Measurements from ENCODE around the gene RAD23B.

The RAD23B gene

DNA sequence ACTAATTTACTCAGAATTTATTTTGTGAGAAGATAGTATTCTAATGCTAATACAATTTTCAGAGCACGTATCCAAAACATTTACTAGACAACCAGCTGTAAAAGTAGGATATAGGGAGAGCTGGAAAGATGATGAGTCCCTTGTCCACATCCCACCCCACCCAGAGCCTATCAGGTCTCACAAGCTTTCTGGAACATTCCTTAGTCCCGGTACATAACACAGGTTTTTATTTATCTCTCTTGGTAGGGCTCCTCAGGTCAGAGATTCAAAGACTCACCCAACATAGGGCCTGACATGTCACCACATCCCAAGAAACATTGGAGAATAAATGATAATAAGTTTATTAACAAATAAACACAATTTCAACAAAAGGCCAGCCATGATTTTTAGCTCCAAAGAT is 13.8 kb upstream of the RAD23B start:
- no peak for DNase-seq (ENCODE audit: low spot score)

DNA sequence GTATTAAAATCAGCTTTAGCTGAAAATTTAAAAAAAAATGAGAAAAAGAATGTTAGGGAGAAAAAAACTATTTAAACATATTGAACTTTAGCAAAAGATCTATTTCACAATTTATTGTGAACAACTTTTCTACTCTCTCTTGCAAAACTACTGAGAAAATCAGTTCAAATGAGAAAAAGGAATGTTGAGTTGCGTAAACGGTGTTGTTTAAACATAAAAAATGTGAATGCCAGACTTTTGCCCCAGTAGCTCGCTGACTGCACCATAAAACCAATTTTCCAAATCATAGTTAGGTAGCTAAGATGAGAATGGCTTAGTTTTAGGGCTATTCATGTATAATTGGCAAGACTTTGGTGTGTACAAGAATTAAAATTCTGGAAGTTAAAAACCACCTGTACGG is 13.4 kb upstream of the RAD23B start:
- no peak for DNase-seq (ENCODE audit: low spot score)

DNA sequence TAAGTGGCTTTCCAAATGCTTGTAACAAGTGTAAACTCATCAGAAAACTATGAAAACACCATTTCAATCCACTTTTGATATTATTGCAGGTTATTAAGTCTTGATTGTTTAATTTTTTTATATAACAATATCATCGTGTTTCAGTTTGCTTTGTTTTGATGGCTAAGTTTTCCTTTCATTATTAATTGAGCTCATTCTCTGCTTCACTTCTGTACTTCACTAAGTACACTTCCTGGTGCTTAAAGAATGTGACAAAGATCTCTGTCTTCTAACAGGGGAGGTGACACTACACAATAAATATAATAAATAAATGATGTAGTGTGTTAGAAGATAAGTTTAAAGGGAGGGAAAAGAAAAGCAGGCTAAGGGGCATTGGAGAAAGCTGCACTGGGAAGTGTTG is 13.0 kb upstream of the RAD23B start:
- no peak for DNase-seq (ENCODE audit: low spot score)

- DNase-seq (ENCODE audit: low spot score) = no peak
Observed at GRCh38 chr9:107270580-107270979, 12.5 kb upstream of the RAD23B start.

DNA sequence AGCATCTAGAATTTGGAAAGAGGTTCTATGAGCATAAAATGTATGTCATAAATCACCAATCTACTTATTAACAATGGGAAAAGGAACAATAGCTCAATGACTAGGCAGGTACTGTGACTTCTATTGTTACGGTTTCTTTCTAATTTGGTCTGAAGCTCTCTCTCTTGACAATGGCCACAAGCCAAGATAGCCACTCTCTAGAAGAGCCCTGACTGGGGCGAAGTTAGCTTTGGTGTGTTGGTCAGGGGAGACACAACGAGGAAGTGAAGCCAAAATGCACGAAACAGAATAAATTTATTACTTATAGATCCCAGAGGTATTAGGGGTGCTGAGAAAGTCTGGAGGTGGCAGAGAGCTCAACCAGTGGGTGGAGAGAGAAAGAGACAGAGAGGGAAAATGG is 9.4 kb upstream of the RAD23B start:
- no peak for DNase-seq (ENCODE audit: low spot score)

DNA sequence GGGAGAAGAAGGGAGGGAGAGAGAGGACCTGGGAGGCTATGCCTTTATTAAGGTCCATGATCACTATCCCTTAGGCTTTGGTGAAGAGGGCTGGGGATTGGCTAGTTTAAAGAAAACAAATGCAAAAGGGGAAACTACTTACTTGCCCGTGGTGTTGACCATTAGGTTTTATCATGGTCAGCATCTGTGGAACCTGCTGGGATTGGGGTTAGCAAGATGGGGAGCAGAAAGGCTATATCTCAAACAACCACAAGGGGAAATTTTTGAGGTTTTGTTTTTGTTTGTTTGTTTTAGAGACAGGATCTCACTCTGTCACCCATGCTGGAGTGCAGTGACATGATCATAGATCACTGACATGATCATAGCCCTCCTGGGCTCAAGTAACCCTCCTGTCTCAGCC is 9.0 kb upstream of the RAD23B start:
- no peak for DNase-seq (ENCODE audit: low spot score)

DNA sequence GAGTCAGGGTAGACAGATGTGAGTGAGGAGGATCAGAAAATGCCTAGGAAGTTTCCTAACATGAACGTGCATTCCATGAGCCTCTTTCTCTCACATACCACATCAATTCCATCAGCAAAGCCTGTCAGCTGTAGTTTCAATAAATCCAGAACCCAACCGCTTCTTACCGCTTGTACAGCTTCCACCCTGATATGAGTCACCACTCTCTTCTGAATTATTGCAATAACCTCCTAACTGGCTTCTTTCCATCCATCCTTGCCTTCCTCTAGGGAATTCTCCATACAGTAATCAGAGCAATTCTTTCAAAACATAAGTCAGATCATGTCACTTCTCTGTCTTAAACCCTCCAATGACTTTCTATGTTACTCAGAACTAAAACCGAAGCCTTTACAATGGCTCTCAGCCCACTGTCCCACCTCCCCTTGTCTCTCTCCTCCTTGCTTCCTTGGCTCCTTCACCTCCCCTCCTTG is 8.1 kb upstream of the RAD23B start:
- peak; percentile 75 for DNase-seq (ENCODE audit: low spot score)

GRCh38 chr9:107275530-107275929 is 7.5 kb upstream of the RAD23B start:
- no peak for DNase-seq (ENCODE audit: low spot score)

DNA sequence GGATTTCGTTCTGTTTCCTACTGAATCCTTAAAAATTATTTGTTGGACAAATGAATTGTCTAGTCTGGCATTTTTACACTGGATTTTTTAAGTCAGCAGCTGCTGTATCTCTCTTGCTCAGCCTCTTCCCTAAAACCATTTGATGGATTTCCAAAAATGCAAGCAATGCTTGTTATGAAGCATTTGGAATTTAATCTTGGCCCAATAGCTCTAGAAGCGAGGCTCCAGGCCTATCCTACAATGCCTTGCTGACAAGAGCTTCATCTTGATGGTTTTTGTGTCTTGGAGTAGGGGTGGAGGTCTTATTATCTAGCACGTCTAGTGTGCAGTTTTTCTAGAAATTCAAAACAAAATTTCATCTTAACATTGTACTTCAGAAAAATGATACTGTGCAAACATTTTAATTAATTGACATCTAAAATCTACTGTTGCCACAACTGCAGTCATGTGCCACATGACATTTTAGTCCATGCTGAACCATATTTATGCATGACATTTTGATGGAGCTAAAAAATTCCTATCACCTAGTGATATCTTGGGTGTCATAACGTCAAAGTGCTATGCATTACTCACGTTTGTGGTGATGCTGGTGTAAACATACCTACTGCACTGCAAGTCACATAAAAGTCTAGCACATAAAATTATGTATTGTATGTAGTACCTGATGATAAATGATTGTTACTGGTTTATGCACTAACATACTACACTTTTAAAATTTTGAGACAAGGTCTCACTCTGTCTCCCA is 5.9 kb upstream of the RAD23B start:
- peak; percentile 40 for DNase-seq (ENCODE audit: low spot score)

- DNase-seq (ENCODE audit: low spot score) = no peak
Observed at GRCh38 chr9:107277801-107278200, 5.3 kb upstream of the RAD23B start.

DNA sequence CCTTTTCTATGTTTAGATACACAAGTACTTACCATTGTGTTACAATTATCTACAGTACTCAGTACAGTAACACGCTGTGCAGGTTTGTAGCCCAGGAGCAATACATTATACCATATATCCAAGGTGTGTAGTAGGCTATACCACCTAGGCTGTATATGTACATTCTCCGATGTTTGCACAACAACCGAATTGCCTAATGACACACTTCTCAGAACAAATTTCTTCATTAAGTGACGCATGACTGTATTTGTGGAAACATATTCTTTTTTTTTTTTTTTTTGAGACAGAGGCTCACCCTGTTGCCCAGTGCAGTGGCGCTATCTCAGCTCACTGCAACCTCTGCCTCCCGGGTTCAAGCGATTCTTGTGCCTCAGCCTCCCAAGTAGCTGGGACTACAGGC is 4.0 kb upstream of the RAD23B start:
- no peak for DNase-seq (ENCODE audit: low spot score)

GRCh38 chr9:107280543-107280942 is 2.5 kb upstream of the RAD23B start:
- no peak for DNase-seq (ENCODE audit: low spot score)

- no peak for DNase-seq (ENCODE audit: low spot score)
Observed at GRCh38 chr9:107281184-107281583, 1.9 kb upstream of the RAD23B start.

- DNase-seq (ENCODE audit: low spot score) = no peak
Observed at GRCh38 chr9:107281922-107282667, 984 bp upstream of the RAD23B start.

GRCh38 chr9:107283623-107284616 is 841 bp downstream of the RAD23B start:
- peak; percentile 60 for DNase-seq (ENCODE audit: low spot score)

GRCh38 chr9:107284636-107285035 is 1.6 kb downstream of the RAD23B start:
- DNase-seq (ENCODE audit: low spot score) = no peak

DNA sequence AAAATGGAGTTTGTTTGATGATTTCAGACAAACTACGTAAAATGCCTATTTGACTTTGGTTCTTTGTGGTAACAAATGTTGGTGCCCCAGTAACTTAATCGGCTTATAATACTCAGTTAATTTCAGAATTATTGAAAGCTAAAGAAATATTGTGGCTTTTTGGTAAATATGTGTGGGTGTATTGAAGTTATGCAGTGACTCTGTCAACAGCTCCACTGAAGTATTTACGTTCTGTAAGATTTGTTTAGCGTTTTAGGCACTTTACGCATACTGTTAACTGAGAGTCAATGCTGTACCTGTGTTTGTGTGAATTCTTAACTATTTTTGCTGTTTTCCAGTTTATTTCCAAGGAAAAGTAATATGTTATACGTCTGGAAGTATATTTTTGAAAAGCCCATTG is 2.2 kb downstream of the RAD23B start:
- no peak for DNase-seq (ENCODE audit: low spot score)

GRCh38 chr9:107286057-107286456 is 3.0 kb downstream of the RAD23B start:
- DNase-seq (ENCODE audit: low spot score) = no peak

- DNase-seq (ENCODE audit: low spot score) = no peak
Observed at GRCh38 chr9:107288701-107289100, 5.6 kb downstream of the RAD23B start.

- no peak for DNase-seq (ENCODE audit: low spot score)
Observed at GRCh38 chr9:107290619-107291018, 7.5 kb downstream of the RAD23B start.

- DNase-seq (ENCODE audit: low spot score) = no peak
Observed at GRCh38 chr9:107292821-107293542, 9.9 kb downstream of the RAD23B start.
